Sigmoid colon (tissue), 4 donors: ENCODE data around the gene ANKRD36C.

ENCODE experiments used
- EP300 ChIP-seq, 4 donors: sonication (generic); formaldehyde crosslinking; IDR thresholded peaks; one replicate each; pipeline ENCODE4 v1.6.1; 2017; ENCODE audit warnings: antibody characterized with exemption in 4 of 4
- TF ChIP-seq, protein P1 (sequence below), 4 experiments: fragments of 450-650 bp in 3 of 4; fragments of 200-600 bp in 1 of 4; IDR thresholded peaks; one replicate each; pipeline ENCODE4 v1.5.1; 2016 to 2019; ENCODE audit warnings: antibody characterized with exemption in 4 of 4, mild to moderate bottlenecking in 3 of 4, moderate library complexity in 2 of 4

DNA sequence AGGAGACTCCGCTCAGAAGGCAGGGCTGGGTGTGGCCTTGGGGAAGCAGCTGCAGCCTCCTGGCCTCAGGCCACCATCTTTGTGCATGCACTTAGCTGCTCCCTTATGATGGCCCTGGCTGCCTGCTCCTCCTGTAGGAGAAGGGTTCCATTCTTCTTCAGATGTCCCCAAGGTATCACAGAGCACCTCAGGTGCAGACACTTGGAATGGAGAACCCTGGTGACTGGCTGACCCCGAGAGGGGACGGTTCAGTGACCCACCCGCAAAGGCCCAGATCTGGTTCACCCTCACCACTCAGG, 33.5 kb upstream of the ANKRD36C start:
- TF ChIP-seq EP300 (IDR thresholded peaks at IDR 0.05) = no peak
- TF ChIP-seq, protein P1, sequence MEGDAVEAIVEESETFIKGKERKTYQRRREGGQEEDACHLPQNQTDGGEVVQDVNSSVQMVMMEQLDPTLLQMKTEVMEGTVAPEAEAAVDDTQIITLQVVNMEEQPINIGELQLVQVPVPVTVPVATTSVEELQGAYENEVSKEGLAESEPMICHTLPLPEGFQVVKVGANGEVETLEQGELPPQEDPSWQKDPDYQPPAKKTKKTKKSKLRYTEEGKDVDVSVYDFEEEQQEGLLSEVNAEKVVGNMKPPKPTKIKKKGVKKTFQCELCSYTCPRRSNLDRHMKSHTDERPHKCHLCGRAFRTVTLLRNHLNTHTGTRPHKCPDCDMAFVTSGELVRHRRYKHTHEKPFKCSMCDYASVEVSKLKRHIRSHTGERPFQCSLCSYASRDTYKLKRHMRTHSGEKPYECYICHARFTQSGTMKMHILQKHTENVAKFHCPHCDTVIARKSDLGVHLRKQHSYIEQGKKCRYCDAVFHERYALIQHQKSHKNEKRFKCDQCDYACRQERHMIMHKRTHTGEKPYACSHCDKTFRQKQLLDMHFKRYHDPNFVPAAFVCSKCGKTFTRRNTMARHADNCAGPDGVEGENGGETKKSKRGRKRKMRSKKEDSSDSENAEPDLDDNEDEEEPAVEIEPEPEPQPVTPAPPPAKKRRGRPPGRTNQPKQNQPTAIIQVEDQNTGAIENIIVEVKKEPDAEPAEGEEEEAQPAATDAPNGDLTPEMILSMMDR (IDR thresholded peaks at IDR 0.05) = no peak
